Neural crest cell (in vitro differentiated cells): ENCODE results near the gene GANC. TPM values are rescaled to one million over a fixed set of nuclear protein-coding genes. Genes with fewer than 3 reads are reported as not detected.

Source experiments
- DNase-seq: peaks from one replicate; pipeline ENCODE4 v3.0.0; 2021; ENCODE audit warnings: low read depth, mixed read lengths, low spot score
- H3K27ac Mint-ChIP-seq: one replicate; pipeline ENCODE4 v1.8.0; 2021; ENCODE audit warnings: mild to moderate bottlenecking, mixed read lengths; ENCODE audit not compliant: unreplicated experiment
- H3K27me3 Mint-ChIP-seq: 2 replicates; pipeline ENCODE4 v1.8.0; 2021; ENCODE audit warnings: low read depth, mild to moderate bottlenecking, mixed read lengths
- H3K36me3 Mint-ChIP-seq: 2 replicates; pipeline ENCODE4 v1.8.0; 2021; ENCODE audit warnings: low read depth, mild to moderate bottlenecking, mixed read lengths
- H3K4me1 Mint-ChIP-seq: 2 replicates; pipeline ENCODE4 v1.8.0; 2021; ENCODE audit warnings: mixed read lengths
- H3K4me3 Mint-ChIP-seq: one replicate; pipeline ENCODE4 v1.8.0; 2021; ENCODE audit warnings: mild to moderate bottlenecking, mixed read lengths
- H3K9me3 Mint-ChIP-seq: 2 replicates; pipeline ENCODE4 v1.8.0; 2021; ENCODE audit warnings: mixed read lengths
- CTCF ChIP-seq: fragments of 200-600 bp; sonication (generic); conservative IDR thresholded peaks from 2 replicates; pipeline ENCODE4 v1.5.0; 2021; ENCODE audit warnings: antibody characterized with exemption, mild to moderate bottlenecking
- total RNA-seq: library from RNA; stranded (reverse); gene quantifications from 2 replicates; pipeline ENCODE4 v1.2.1, GENCODE V29; 2021

GANC gene
- total RNA-seq, 1 donor from 2014 or later, result 15.2 TPM

- Mint-ChIP-seq H3K36me3 (peaks cover 7% of the 10 kb centered on the region), H3K4me3 (no peak overlapping the region), H3K9me3 (no peaks in the 10 kb centered on the region), H3K4me1 (no peaks in the 10 kb centered on the region), H3K27ac (no peak overlapping the region), H3K27me3 (no peaks in the 10 kb centered on the region)
- no peak for DNase-seq
- TF ChIP-seq CTCF, result no peak
These were observed 39.9 kb upstream of the GANC start for GRCh38 chr15:42233107-42233506.

GRCh38 chr15:42239528-42240182, 33.3 kb upstream of the GANC start:
- TF ChIP-seq CTCF, result no peak
- H3K9me3 Mint-ChIP-seq, result no peaks in the 10 kb centered on the region
- H3K36me3 Mint-ChIP-seq, result peaks cover 27% of the 10 kb centered on the region
- no peaks in the 10 kb centered on the region for H3K4me1 Mint-ChIP-seq
- no peak overlapping the region for H3K27ac Mint-ChIP-seq
- H3K4me3 Mint-ChIP-seq, result no peak overlapping the region
- no peak for DNase-seq
- H3K27me3 Mint-ChIP-seq, result no peaks in the 10 kb centered on the region

DNA sequence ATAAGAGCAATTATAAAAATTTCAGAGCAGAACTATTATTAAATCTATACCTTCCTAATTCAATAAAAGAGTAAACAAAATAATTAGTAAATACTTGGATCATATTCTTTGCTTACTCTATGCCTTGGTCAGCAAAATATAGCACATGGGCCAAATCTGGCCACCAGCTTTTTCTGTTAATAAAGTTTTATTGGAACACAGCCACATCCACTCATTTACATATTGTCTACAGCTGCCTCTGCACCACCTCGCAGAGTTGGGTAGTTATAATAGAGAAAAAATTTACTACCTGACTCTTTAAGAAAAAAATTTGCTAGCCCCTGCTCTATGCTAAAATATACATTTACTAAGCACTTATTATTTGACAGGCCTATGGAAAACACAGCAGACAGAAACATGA, 32.2 kb upstream of the GANC start:
- Mint-ChIP-seq H3K4me3 (no peak overlapping the region), H3K36me3 (peaks cover 27% of the 10 kb centered on the region)
- TF ChIP-seq CTCF, result no peak

GRCh38 chr15:42253300-42253699, 19.7 kb upstream of the GANC start:
- peaks cover 65% of the 10 kb centered on the region for H3K36me3 Mint-ChIP-seq
- no peak overlapping the region for H3K27ac Mint-ChIP-seq
- peaks cover 30% of the 10 kb centered on the region for H3K9me3 Mint-ChIP-seq
- TF ChIP-seq CTCF, result no peak
- no peak for DNase-seq
- no peaks in the 10 kb centered on the region for H3K27me3 Mint-ChIP-seq
- H3K4me1 Mint-ChIP-seq, result no peaks in the 10 kb centered on the region
- H3K4me3 Mint-ChIP-seq, result no peak overlapping the region

More for the DNA sequence above, 32.2 kb upstream of the GANC start:
- H3K9me3 Mint-ChIP-seq, result no peaks in the 10 kb centered on the region
- no peaks in the 10 kb centered on the region for H3K4me1 Mint-ChIP-seq
- H3K27me3 Mint-ChIP-seq, result no peaks in the 10 kb centered on the region
- DNase-seq, result no peak
- H3K27ac Mint-ChIP-seq, result no peak overlapping the region

GRCh38 chr15:42264795-42265194, 8.2 kb upstream of the GANC start:
- no peak overlapping the region for H3K27ac Mint-ChIP-seq
- TF ChIP-seq CTCF, result no peak
- no peaks in the 10 kb centered on the region for H3K27me3 Mint-ChIP-seq
- no peak overlapping the region for H3K4me3 Mint-ChIP-seq
- H3K9me3 Mint-ChIP-seq, result no peaks in the 10 kb centered on the region
- H3K4me1 Mint-ChIP-seq, result peaks cover 7% of the 10 kb centered on the region
- DNase-seq, result no peak
- H3K36me3 Mint-ChIP-seq, result peaks cover 35% of the 10 kb centered on the region
